ENCODE data around the gene CRYBB1.
"Not testable (repeated sequence)": the region's sequence is repeated elsewhere in the genome, so short reads cannot be mapped to it uniquely, and the experiment has no call there.

The CRYBB1 gene

GRCh38 chr22:26636296-26636695 lies 18.5 kb upstream of the CRYBB1 start:
- DNase-seq (ENCODE audit: low read depth in 2 of 2): no peak

GRCh38 chr22:26635117-26635516 lies 17.3 kb upstream of the CRYBB1 start:
- no peak for DNase-seq (ENCODE audit: low read depth in 2 of 2)

- DNase-seq (ENCODE audit: low read depth in 2 of 2): no peak
Observed at GRCh38 chr22:26634189-26634588, 16.4 kb upstream of the CRYBB1 start.

- DNase-seq (ENCODE audit: low read depth in 2 of 2): no peak
Observed at GRCh38 chr22:26632422-26633155, 14.8 kb upstream of the CRYBB1 start.

- DNase-seq (ENCODE audit: low read depth in 2 of 2): no peak
Observed at GRCh38 chr22:26631282-26631681, 13.5 kb upstream of the CRYBB1 start.

GRCh38 chr22:26629988-26630761 lies 12.3 kb upstream of the CRYBB1 start:
- DNase-seq (ENCODE audit: low read depth in 2 of 2): no peak

GRCh38 chr22:26624803-26625202 lies 7.0 kb upstream of the CRYBB1 start:
- DNase-seq (ENCODE audit: low read depth in 2 of 2): no peak

- no peak for DNase-seq (ENCODE audit: low read depth in 2 of 2)
Observed at GRCh38 chr22:26623984-26624383, 6.2 kb upstream of the CRYBB1 start.

GRCh38 chr22:26621663-26622062 lies 3.8 kb upstream of the CRYBB1 start, which contains the start of gene CRYBA4:
TSS of gene CRYBA4 (plus strand) at chr22:26621963. CDS start at chr22:26622597, 634 bp downstream.
- DNase-seq (ENCODE audit: low read depth in 2 of 2): no peak

GRCh38 chr22:26620197-26620596 lies 2.4 kb upstream of the CRYBB1 start:
- no peak for DNase-seq (ENCODE audit: low read depth in 2 of 2)

GRCh38 chr22:26619510-26619909 lies 1.7 kb upstream of the CRYBB1 start:
- no peak for DNase-seq (ENCODE audit: low read depth in 2 of 2)

GRCh38 chr22:26618455-26618854 lies 628 bp upstream of the CRYBB1 start:
- DNase-seq (ENCODE audit: low read depth in 2 of 2): no peak

- no peak for DNase-seq (ENCODE audit: low read depth in 2 of 2)
Observed at GRCh38 chr22:26616650-26617049, 1.2 kb downstream of the CRYBB1 start.

- DNase-seq (ENCODE audit: low read depth in 2 of 2): no peak
Observed at GRCh38 chr22:26615830-26616435, 1.9 kb downstream of the CRYBB1 start.

- no peak for DNase-seq (ENCODE audit: low read depth in 2 of 2)
Observed at GRCh38 chr22:26615149-26615548, 2.7 kb downstream of the CRYBB1 start.

GRCh38 chr22:26614322-26614721 lies 3.5 kb downstream of the CRYBB1 start:
- no peak for DNase-seq (ENCODE audit: low read depth in 2 of 2)

GRCh38 chr22:26613753-26614152 lies 4.1 kb downstream of the CRYBB1 start:
- not testable (repeated sequence) for DNase-seq (ENCODE audit: low read depth in 2 of 2)

- DNase-seq (ENCODE audit: low read depth in 2 of 2): no peak
Observed at GRCh38 chr22:26612652-26613051, 5.2 kb downstream of the CRYBB1 start.

GRCh38 chr22:26610996-26611395 lies 6.8 kb downstream of the CRYBB1 start:
- DNase-seq (ENCODE audit: low read depth in 2 of 2): no peak

- DNase-seq (ENCODE audit: low read depth in 2 of 2): no peak
Observed at GRCh38 chr22:26610072-26610958, 7.5 kb downstream of the CRYBB1 start.

- no peak for DNase-seq (ENCODE audit: low read depth in 2 of 2)
Observed at GRCh38 chr22:26609287-26609686, 8.5 kb downstream of the CRYBB1 start.

- no peak for DNase-seq (ENCODE audit: low read depth in 2 of 2)
Observed at GRCh38 chr22:26608129-26608528, 9.7 kb downstream of the CRYBB1 start.
